GM18498 (cell line): ENCODE measurements around the gene NHEJ1.
"Not testable (repeated sequence)": the region's sequence is repeated elsewhere in the genome, so short reads cannot be mapped to it uniquely, and the experiment has no call there.

Source experiments
- ATAC-seq: cut with Tn5 transposase; IDR thresholded peaks from one replicate; pipeline ENCODE4 v1.9.1; 2021; ENCODE audit warnings: mild to moderate bottlenecking, moderate library complexity; ENCODE audit not compliant: unreplicated experiment

Gene NHEJ1

GRCh38 chr2:219160186-219161017 lies at the start of gene NHEJ1:
Gene NHEJ1 (minus strand): TSS chr2:219160815. CDS start chr2:219158362, 2,453 bp downstream.
- ATAC-seq = peak; percentile 86

GRCh38 chr2:219209236-219210195 lies 48.9 kb upstream of the NHEJ1 start:
- ATAC-seq = no peak

GRCh38 chr2:219207884-219208740 lies 47.5 kb upstream of the NHEJ1 start:
- ATAC-seq = no peak

GRCh38 chr2:219207134-219207883 lies 46.7 kb upstream of the NHEJ1 start:
- ATAC-seq = no peak

GRCh38 chr2:219206328-219207133 lies 45.9 kb upstream of the NHEJ1 start, which contains the start of gene ZFAND2B:
Gene ZFAND2B (plus strand): TSS chr2:219206782. CDS start chr2:219206988, 206 bp downstream.
- ATAC-seq = peak; percentile 97

GRCh38 chr2:219205981-219206327 lies 45.3 kb upstream of the NHEJ1 start:
- ATAC-seq = no peak

- no peak for ATAC-seq
Measured at GRCh38 chr2:219205165-219205538, 44.5 kb upstream of the NHEJ1 start.

- ATAC-seq = no peak
Measured at GRCh38 chr2:219204425-219205164, 44.0 kb upstream of the NHEJ1 start.

GRCh38 chr2:219201331-219201730 lies 40.7 kb upstream of the NHEJ1 start:
- ATAC-seq = not testable (repeated sequence)

GRCh38 chr2:219200502-219201326 lies 40.1 kb upstream of the NHEJ1 start:
- ATAC-seq = not testable (repeated sequence)

- no peak for ATAC-seq
Measured at GRCh38 chr2:219199470-219200211, 39.0 kb upstream of the NHEJ1 start.

GRCh38 chr2:219198974-219199373 lies 38.4 kb upstream of the NHEJ1 start:
- no peak for ATAC-seq

GRCh38 chr2:219197388-219197787 lies 36.8 kb upstream of the NHEJ1 start:
- no peak for ATAC-seq

- no peak for ATAC-seq
Measured at GRCh38 chr2:219186754-219187456, 26.3 kb upstream of the NHEJ1 start.

- ATAC-seq = no peak
Measured at GRCh38 chr2:219184121-219184520, 23.5 kb upstream of the NHEJ1 start.

GRCh38 chr2:219183151-219183772 lies 22.6 kb upstream of the NHEJ1 start:
- ATAC-seq = no peak
